CD4-positive, alpha-beta T cell (primary cell): ENCODE results near the gene HHATL. TPM values are rescaled to one million over a fixed set of nuclear protein-coding genes. Genes with fewer than 3 reads are reported as not detected.

Source experiments
- ATAC-seq: fragments of 200-7000 bp; cut with Tn5 transposase; one replicate; pipeline ENCODE4 v1.10.0; 2022; ENCODE audit warnings: mild to moderate bottlenecking; ENCODE audit not compliant: poor library complexity
- CTCF ChIA-PET: fragments of 350-600 bp; sonication (Branson Sonifier 250); formaldehyde crosslinking; loops from one replicate; lab custom pipeline; 2021; ENCODE audit warnings: antibody characterized with exemption, inconsistent platforms; lab: Charles Lee
- POLR2A ChIA-PET: fragments of 350-600 bp; sonication (Branson Sonifier 250); formaldehyde crosslinking; loops from one replicate; lab custom pipeline; 2021; ENCODE audit warnings: antibody characterized with exemption, inconsistent platforms; lab: Charles Lee
- DNase-seq, 14 experiments: peaks; one replicate each; pipeline ENCODE4 v3.0.0-alpha.2; 2013 to 2020; ENCODE audit warnings: mixed read lengths in 2 of 14
- H3K27ac ChIP-seq, 2 donors: one replicate each; pipeline versions ENCODE4 v1.5.1 to v1.7.0; 2013; ENCODE audit warnings: low read length in 2 of 2, low read depth in 1 of 2, mild to moderate bottlenecking in 1 of 2
- H3K27me3 ChIP-seq, 2 experiments: 1 replicate in 1 of 2; 2 replicates in 1 of 2; pipeline versions ENCODE4 v1.6.1 to v1.7.0; 2013; ENCODE audit warnings: low read length in 2 of 2, control low read depth in 1 of 2, mild to moderate bottlenecking in 1 of 2, moderate library complexity in 1 of 2; ENCODE audit not compliant: insufficient read depth in 2 of 2, control insufficient read depth in 1 of 2
- H3K36me3 ChIP-seq: one replicate; pipeline ENCODE4 v1.6.1; 2013; ENCODE audit warnings: low read length, control low read depth; ENCODE audit not compliant: insufficient read depth
- H3K4me1 ChIP-seq: one replicate; pipeline ENCODE4 v1.6.1; 2013; ENCODE audit warnings: low read length, control low read depth; ENCODE audit not compliant: insufficient read depth
- H3K4me3 ChIP-seq: one replicate; pipeline ENCODE4 v1.5.1; 2013; ENCODE audit warnings: mild to moderate bottlenecking, low read length, moderate library complexity
- H3K9me3 ChIP-seq, 2 experiments: 1 replicate in 1 of 2; 2 replicates in 1 of 2; pipeline versions ENCODE4 v1.6.1 to v1.7.0; 2013; ENCODE audit warnings: low read length in 2 of 2, mild to moderate bottlenecking in 2 of 2, control low read depth in 1 of 2, moderate library complexity in 1 of 2; ENCODE audit not compliant: control insufficient read depth in 1 of 2, insufficient read depth in 1 of 2
- H3K27ac Mint-ChIP-seq: one replicate; pipeline ENCODE4 v1.8.0; 2020; ENCODE audit warnings: mixed read lengths
- H3K27me3 Mint-ChIP-seq: one replicate; pipeline ENCODE4 v1.8.0; 2021; ENCODE audit warnings: mixed read lengths
- H3K36me3 Mint-ChIP-seq: one replicate; pipeline ENCODE4 v1.8.0; 2021; ENCODE audit warnings: low read depth, mixed read lengths
- H3K4me1 Mint-ChIP-seq: one replicate; pipeline ENCODE4 v1.8.0; 2021; ENCODE audit warnings: low read depth, mixed read lengths
- H3K4me3 Mint-ChIP-seq: one replicate; pipeline ENCODE4 v1.8.0; 2020; ENCODE audit warnings: mild to moderate bottlenecking, mixed read lengths
- H3K9me3 Mint-ChIP-seq: one replicate; pipeline ENCODE4 v1.8.0; 2020; ENCODE audit warnings: mixed read lengths
- CTCF ChIP-seq: fragments of 200-600 bp; IDR thresholded peaks from one replicate; pipeline ENCODE4 v1.8.0; 2022; ENCODE audit warnings: antibody characterized with exemption, mild to moderate bottlenecking
- intact Hi-C, 2 experiments: fragments of 100-400 bp; cut with DNase I in 1 of 2; cut with micrococcal nuclease in 1 of 2; formaldehyde crosslinking; loops; one replicate each; pipeline versions ENCODE4 v1.15.1 to v1.9.0; 2023 to 2025; cut with DNase I, micrococcal nuclease
- total RNA-seq, 174 experiments: library from RNA in 2 of 174; stranded (reverse) in 2 of 174; gene quantifications; one replicate each; pipeline ENCODE4 v1.2.3 and lab custom pipeline; 2021 to 2026

Gene HHATL
- total RNA-seq, 2 experiments from 2014 or later = not detected

DNA sequence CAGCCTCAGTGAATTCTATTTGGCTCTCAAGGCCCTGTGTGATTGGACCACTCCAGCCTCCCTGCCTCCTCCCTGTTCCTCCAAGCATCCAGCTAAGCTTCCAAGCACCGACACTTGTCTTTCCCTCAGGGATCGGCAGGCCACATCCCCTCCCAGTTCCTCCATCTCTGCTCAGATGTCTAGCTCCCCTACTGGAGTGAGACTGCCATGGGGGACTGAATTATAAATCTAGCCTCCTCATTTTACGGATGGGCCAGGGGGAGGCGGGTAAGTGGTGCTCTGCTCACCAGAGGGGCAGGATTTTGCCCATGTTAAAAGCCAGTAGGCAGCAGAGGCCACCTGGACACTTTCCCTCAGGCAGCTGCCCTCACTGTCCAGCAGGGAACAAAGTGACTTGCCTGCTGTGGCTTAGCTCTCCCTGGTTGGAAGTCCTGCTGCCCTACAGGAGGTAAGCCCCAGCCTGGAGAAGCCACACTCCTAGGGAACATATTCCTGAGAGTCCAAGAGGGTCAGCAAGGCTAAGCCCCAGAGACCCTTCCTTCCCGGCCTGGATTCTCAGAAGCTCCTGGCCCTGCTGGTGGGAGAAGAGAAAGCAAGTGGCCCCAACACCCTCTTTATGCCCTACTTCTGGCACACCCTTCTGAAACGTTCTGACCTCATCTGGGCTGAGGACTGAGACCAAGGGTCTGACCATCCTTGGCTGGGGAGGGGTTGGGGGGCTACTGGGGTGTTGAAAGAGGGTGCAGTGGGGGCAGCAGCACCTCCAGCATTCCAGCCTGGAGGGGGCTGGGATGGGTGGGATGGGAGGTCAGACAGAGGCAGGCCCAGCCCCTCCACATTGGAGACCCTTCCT, 9.1 kb upstream of the HHATL start:
- H3K27me3 Mint-ChIP-seq = peaks cover 7% of the 10 kb centered on the region
- no peaks in the 10 kb centered on the region for H3K9me3 Mint-ChIP-seq
- Histone ChIP-seq H3K4me1 (no peaks in the 10 kb centered on the region), H3K4me3 (no peak overlapping the region), H3K27me3 (no peaks in the 10 kb centered on the region), H3K9me3 (no peaks in the 10 kb centered on the region), H3K36me3 (no peaks in the 10 kb centered on the region), H3K27ac (no peak overlapping the region)
- H3K4me1 Mint-ChIP-seq = no peaks in the 10 kb centered on the region
- no peaks in the 10 kb centered on the region for H3K36me3 Mint-ChIP-seq
- no peak for ATAC-seq
- H3K4me3 Mint-ChIP-seq = no peak overlapping the region
- TF ChIP-seq CTCF = no peak
- no peak overlapping the region for H3K27ac Mint-ChIP-seq
- peak in 1 of 14 experiments; percentile 16 for DNase-seq
- ChIA-PET CTCF (interaction anchor here (0.6 kb wide), 1 partner anchor 748 kb away, joined by 3 read pairs; no protein-coding TSS in a partner anchor), POLR2A (no interaction called here)
- intact Hi-C loops = no loop called here

DNA sequence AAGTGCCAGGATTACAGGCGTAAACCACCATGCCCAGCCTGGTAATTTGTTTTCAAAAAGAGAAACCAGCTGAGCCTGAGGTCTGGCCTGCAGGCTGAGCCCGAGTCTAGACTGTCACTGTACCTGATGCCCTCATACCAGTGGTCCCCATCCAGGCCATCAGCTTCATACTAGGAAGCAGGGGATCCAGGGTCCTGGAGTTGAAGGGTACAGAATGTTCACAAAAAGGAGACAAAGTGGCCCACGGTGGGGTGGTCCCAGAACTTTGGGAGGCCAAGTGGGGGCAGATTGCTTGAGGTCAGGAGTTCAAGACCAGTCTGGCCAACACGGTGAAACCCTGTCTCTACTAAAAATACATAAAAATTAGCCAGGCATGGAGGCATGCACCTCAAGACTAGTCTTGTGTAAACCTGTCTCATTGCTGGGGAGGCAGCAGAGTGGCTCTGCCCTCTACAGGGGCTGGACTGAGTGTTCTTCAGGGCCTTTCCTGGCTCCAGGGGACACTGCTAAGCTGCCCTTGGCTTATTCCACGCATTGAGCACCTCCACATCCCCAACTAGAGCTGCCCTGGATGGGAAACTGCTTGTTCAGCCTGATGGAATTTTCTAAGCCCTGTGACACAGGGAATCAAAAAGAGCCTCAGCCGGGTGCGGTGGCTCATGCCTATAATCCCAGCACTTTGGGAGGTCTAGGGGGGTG, 7.9 kb upstream of the HHATL start:
- Histone ChIP-seq H3K27ac (no peak overlapping the region), H3K9me3 (no peaks in the 10 kb centered on the region), H3K4me1 (no peaks in the 10 kb centered on the region), H3K36me3 (no peaks in the 10 kb centered on the region), H3K27me3 (no peaks in the 10 kb centered on the region), H3K4me3 (no peak overlapping the region)
- H3K36me3 Mint-ChIP-seq = no peaks in the 10 kb centered on the region
- no peak overlapping the region for H3K27ac Mint-ChIP-seq
- peaks cover 7% of the 10 kb centered on the region for H3K27me3 Mint-ChIP-seq
- no peak for TF ChIP-seq CTCF
- H3K4me1 Mint-ChIP-seq = no peaks in the 10 kb centered on the region
- no peaks in the 10 kb centered on the region for H3K9me3 Mint-ChIP-seq
- CTCF ChIA-PET = no interaction called here
- POLR2A ChIA-PET = no interaction called here
- H3K4me3 Mint-ChIP-seq = no peak overlapping the region
- intact Hi-C loops = no loop called here
- DNase-seq (no peak), ATAC-seq (no peak)

- Mint-ChIP-seq H3K27me3 (peaks cover 7% of the 10 kb centered on the region), H3K27ac (no peak overlapping the region), H3K9me3 (no peaks in the 10 kb centered on the region), H3K36me3 (no peaks in the 10 kb centered on the region), H3K4me1 (no peaks in the 10 kb centered on the region), H3K4me3 (no peak overlapping the region)
- Histone ChIP-seq H3K36me3 (no peaks in the 10 kb centered on the region), H3K4me1 (no peaks in the 10 kb centered on the region), H3K9me3 (no peaks in the 10 kb centered on the region), H3K27me3 (no peaks in the 10 kb centered on the region), H3K4me3 (no peak overlapping the region), H3K27ac (no peak overlapping the region)
- CTCF ChIA-PET = no interaction called here
- TF ChIP-seq CTCF = no peak
- intact Hi-C loops = no loop called here
- DNase-seq = peak in 1 of 14 experiments; percentile 20
- POLR2A ChIA-PET = no interaction called here
- ATAC-seq = no peak
These were observed 7.0 kb upstream of the HHATL start for GRCh38 chr3:42709621-42710020.
